Immature natural killer cell (primary cell): ENCODE measurements around the gene GDF10. TPM values are rescaled to one million over a fixed set of nuclear protein-coding genes. Genes with fewer than 3 reads are reported as not detected.
A peak's percentile ranks its signal among the peaks of the same experiment; 100 is the strongest.

ENCODE experiments used
- DNase-seq, 3 donors: peaks; one replicate each; pipeline ENCODE4 v3.0.0; 2022; ENCODE audit warnings: mixed read lengths in 1 of 3
- H3K27ac Mint-ChIP-seq, 6 donors: one replicate each; pipeline ENCODE4 v1.8.0; 2020; ENCODE audit warnings: mixed read lengths in 6 of 6, mild to moderate bottlenecking in 5 of 6, inconsistent platforms in 4 of 6, moderate library complexity in 3 of 6
- H3K27me3 Mint-ChIP-seq, 3 donors: one replicate each; pipeline ENCODE4 v1.8.0; 2020 to 2021; ENCODE audit warnings: low read depth in 3 of 3, mild to moderate bottlenecking in 3 of 3, mixed read lengths in 3 of 3, moderate library complexity in 3 of 3, inconsistent platforms in 1 of 3
- H3K36me3 Mint-ChIP-seq, 3 donors: one replicate each; pipeline ENCODE4 v1.8.0; 2020; ENCODE audit warnings: mixed read lengths in 3 of 3, inconsistent platforms in 2 of 3, mild to moderate bottlenecking in 2 of 3
- H3K4me1 Mint-ChIP-seq, 2 donors: one replicate each; pipeline ENCODE4 v1.8.0; 2020; ENCODE audit warnings: inconsistent platforms in 2 of 2, mild to moderate bottlenecking in 2 of 2, mixed read lengths in 2 of 2, moderate library complexity in 1 of 2
- H3K4me3 Mint-ChIP-seq, 5 donors: one replicate each; pipeline ENCODE4 v1.8.0; 2020; ENCODE audit warnings: mild to moderate bottlenecking in 5 of 5, mixed read lengths in 5 of 5, inconsistent platforms in 3 of 5, moderate library complexity in 3 of 5
- H3K9me3 Mint-ChIP-seq, 6 donors: one replicate each; pipeline ENCODE4 v1.8.0; 2020; ENCODE audit warnings: mild to moderate bottlenecking in 6 of 6, mixed read lengths in 6 of 6, inconsistent platforms in 4 of 6, moderate library complexity in 3 of 6
- polyA plus RNA-seq, 3 donors: library from polyadenylated mRNA; unstranded; fragments of 300-500 nt; fragmentation: Illumina TruSeq; gene quantifications; one replicate each; pipeline ENCODE4 v1.2.3, GENCODE V29; 2021

GDF10 gene
- polyA plus RNA-seq, 3 donors from 2014 or later, result not detected

DNA sequence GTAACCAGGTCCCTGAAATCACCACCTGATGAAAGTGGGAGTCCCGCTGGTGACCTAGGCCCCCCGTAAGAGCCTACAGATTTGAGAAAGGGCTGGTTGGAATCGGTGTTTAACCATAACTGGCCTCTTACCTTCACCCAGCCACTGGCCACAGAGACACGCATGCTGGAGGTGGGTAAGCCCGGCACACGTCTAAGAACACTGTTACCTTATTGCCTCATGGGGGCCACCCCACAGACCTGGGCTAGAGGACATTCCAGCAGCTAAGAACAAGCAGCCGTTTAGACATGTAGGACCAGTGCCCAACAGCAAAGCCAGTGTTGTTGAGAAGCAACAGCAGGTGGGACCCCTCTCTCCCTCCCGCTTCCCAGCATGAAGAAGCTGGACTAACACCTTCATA lies 19.8 kb downstream of the GDF10 start:
- Mint-ChIP-seq H3K4me1 (no peaks in the 10 kb centered on the region), H3K4me3 (no peak overlapping the region), H3K27ac (no peak overlapping the region), H3K36me3 (no peaks in the 10 kb centered on the region), H3K27me3 (peaks cover 0 to 5% (median 0%) of the 10 kb centered on the region in 3 donors), H3K9me3 (no peaks in the 10 kb centered on the region)
- no peak for DNase-seq

DNA sequence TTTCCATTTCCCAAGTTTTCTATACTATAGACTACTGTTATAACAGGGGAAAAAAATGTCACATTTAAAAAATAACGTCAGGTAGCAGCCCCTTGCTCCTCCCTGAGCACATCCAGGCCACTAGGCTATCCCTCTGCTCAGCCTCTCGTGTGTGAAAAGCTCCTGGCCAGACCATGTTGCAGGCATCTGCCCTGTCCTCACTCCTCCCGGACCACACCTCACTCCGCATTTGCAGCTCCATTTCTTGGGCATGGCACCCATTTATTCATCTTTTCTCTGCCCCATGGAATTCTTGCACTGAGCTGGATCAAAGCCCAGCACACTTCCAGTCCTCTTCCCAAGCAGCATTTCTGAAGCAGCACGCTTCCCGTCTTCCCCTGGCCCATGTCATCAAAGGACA lies 20.8 kb downstream of the GDF10 start:
- Mint-ChIP-seq H3K27me3 (peaks cover 0 to 5% (median 3%) of the 10 kb centered on the region in 3 donors), H3K4me1 (no peaks in the 10 kb centered on the region), H3K9me3 (no peaks in the 10 kb centered on the region), H3K27ac (no peak overlapping the region), H3K36me3 (no peaks in the 10 kb centered on the region), H3K4me3 (no peak overlapping the region)
- DNase-seq, result no peak

DNA sequence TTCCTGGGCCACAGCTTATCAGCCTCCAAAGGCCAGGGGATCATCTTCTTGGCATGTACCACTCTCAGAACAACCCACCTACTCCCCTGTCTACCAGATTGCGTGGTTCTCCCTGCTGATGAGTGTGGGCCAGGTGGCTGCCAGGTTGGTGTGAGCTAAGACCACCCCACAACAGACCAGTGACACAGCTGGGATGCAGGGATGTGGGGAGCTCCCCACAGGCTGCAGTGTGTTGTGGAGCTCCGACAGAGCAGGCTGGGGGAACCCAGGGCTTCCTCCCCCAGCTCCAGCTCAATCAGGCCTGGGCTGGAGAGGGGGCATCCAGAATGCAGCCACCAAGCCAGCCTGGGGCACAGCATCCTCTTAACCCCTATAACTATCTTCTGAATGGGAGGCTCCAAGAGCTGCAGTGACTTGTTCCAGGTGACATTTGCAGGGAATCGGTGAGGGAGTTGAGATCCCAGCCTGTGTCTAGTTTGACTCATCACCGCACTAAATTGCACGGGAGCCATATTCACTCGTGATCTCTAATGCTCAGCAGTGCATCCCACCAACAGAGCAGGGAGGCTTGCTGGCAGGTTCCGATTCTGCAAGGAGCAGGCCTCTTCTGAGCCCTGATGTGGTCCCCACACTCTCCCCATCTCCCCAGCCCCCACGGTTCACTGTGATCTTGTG lies 21.7 kb downstream of the GDF10 start:
- no peak for DNase-seq
- Mint-ChIP-seq H3K4me1 (no peaks in the 10 kb centered on the region), H3K9me3 (no peaks in the 10 kb centered on the region), H3K4me3 (no peak overlapping the region), H3K36me3 (no peaks in the 10 kb centered on the region), H3K27me3 (peaks cover 2 to 5% (median 3%) of the 10 kb centered on the region in 3 donors), H3K27ac (no peak overlapping the region)

DNA sequence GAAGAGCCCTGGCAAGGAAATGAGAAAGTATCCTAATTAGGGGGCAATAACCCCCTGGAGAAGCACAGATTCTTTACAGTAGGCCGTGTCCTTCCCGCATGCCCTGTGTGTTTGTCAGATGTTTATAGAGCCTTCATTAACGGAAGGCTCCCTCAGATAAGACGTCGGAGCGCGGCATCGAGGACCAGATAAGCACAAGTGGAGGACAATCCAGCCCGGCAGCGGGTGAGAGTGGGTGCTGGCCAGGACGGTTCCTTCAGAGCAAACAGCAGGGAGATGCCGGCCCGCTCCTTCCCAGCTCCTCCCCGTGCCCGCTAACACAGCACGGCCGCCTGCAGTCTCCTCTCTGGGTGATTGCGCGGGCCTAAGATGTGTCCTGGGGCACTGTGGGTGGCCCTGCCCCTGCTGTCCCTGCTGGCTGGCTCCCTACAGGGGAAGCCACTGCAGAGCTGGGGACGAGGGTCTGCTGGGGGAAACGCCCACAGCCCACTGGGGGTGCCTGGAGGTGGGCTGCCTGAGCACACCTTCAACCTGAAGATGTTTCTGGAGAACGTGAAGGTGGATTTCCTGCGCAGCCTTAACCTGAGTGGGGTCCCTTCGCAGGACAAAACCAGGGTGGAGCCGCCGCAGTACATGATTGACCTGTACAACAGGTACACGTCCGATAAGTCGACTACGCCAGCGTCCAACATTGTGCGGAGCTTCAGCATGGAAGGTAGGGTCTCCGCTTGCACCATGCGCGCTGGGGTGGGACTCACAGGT lies 22.5 kb downstream of the GDF10 start, which contains the start of gene GDF2:
Gene GDF2 (plus strand): TSS at position 155 of the 762 bp plus-strand sequence. CDS start 215 bp downstream, at position 370.
- Mint-ChIP-seq H3K9me3 (no peaks in the 10 kb centered on the region), H3K27ac (no peak within 1 kb of the TSS), H3K4me1 (no peaks in the 10 kb centered on the region), H3K36me3 (no peaks in the 10 kb centered on the region), H3K27me3 (peaks cover 2 to 3% (median 3%) of the 10 kb centered on the region in 3 donors), H3K4me3 (no peak within 1 kb of the TSS)
- no peak for DNase-seq

DNA sequence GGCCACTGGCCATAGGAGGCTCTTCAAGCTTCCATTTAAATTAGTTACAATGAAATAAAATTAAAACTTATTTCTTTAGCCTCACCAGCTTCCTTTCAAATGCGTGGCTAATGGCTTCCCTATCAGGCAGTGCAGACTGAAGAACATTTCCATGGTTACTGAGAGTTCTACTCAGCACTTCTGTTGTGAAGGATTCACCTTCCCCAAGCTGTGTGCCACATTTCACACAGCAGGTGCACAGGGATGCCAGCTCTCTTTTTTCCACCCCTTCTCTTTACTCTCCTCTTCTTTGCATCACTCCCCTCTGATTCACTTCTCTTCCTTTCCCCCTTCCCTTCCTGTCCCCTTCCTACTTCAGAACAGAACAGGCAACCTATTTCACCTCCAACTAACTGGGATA lies 23.1 kb downstream of the GDF10 start:
- H3K4me1 Mint-ChIP-seq, result no peaks in the 10 kb centered on the region
- no peaks in the 10 kb centered on the region for H3K9me3 Mint-ChIP-seq
- H3K27ac Mint-ChIP-seq, result no peak overlapping the region
- H3K27me3 Mint-ChIP-seq, result peaks cover 2 to 3% (median 3%) of the 10 kb centered on the region in 3 donors
- no peak for DNase-seq
- no peak overlapping the region for H3K4me3 Mint-ChIP-seq
- H3K36me3 Mint-ChIP-seq, result no peaks in the 10 kb centered on the region

DNA sequence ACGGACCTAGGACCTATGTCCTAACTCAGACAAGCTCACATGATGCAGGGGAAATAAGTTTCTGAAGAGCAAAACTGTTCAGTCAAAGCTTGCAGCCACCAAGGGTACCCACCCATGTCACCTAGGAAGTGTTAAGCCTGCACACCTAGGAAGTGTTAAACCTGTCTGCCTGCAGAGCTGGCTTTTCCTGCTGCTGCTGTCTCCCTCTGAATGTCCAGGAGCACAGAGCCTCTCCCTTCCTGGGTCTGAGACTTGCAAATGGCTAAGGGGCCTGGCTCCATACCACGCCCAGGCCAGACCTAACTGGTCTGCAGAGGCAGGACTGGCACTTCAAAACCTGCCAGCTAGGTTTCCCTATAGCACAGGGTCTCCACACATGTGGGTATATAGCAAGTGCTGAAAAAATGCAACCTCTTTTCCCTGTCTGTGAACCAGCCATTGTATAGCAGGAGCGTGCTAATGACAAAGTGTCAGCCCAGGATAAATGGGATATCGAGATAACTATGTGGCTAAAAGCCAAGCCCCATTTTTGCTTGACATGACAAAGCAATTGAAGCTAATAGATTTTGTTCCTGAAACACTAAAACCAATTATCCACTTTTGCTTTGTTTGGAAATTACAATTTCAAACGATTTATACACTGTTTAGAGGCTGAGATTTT lies 23.8 kb downstream of the GDF10 start:
- H3K27me3 Mint-ChIP-seq, result peaks cover 2 to 3% (median 3%) of the 10 kb centered on the region in 3 donors
- H3K4me1 Mint-ChIP-seq, result no peaks in the 10 kb centered on the region

DNA sequence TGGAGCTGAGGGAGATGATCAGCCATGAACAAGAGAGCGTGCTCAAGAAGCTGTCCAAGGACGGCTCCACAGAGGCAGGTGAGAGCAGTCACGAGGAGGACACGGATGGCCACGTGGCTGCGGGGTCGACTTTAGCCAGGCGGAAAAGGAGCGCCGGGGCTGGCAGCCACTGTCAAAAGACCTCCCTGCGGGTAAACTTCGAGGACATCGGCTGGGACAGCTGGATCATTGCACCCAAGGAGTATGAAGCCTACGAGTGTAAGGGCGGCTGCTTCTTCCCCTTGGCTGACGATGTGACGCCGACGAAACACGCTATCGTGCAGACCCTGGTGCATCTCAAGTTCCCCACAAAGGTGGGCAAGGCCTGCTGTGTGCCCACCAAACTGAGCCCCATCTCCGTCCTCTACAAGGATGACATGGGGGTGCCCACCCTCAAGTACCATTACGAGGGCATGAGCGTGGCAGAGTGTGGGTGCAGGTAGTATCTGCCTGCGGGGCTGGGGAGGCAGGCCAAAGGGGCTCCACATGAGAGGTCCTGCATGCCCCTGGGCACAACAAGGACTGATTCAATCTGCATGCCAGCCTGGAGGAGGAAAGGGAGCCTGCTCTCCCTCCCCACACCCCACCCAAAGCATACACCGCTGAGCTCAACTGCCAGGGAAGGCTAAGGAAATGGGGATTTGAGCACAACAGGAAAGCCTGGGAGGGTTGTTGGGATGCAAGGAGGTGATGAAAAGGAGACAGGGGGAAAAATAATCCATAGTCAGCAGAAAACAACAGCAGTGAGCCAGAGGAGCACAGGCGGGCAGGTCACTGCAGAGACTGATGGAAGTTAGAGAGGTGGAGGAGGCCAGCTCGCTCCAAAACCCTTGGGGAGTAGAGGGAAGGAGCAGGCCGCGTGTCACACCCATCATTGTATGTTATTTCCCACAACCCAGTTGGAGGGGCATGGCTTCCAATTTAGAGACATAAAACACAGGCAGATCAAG lies 25.6 kb downstream of the GDF10 start:
- Mint-ChIP-seq H3K27ac (peak overlapping the region in 1 of 6 donors; percentile 28), H3K4me1 (no peaks in the 10 kb centered on the region), H3K9me3 (no peaks in the 10 kb centered on the region), H3K36me3 (no peaks in the 10 kb centered on the region), H3K4me3 (no peak overlapping the region), H3K27me3 (peaks cover 2 to 3% (median 3%) of the 10 kb centered on the region in 3 donors)
- DNase-seq, result no peak

More for the DNA sequence above, 23.8 kb downstream of the GDF10 start:
- no peaks in the 10 kb centered on the region for H3K9me3 Mint-ChIP-seq
- no peaks in the 10 kb centered on the region for H3K36me3 Mint-ChIP-seq
- no peak for DNase-seq
- no peak overlapping the region for H3K4me3 Mint-ChIP-seq
- H3K27ac Mint-ChIP-seq, result no peak overlapping the region

DNA sequence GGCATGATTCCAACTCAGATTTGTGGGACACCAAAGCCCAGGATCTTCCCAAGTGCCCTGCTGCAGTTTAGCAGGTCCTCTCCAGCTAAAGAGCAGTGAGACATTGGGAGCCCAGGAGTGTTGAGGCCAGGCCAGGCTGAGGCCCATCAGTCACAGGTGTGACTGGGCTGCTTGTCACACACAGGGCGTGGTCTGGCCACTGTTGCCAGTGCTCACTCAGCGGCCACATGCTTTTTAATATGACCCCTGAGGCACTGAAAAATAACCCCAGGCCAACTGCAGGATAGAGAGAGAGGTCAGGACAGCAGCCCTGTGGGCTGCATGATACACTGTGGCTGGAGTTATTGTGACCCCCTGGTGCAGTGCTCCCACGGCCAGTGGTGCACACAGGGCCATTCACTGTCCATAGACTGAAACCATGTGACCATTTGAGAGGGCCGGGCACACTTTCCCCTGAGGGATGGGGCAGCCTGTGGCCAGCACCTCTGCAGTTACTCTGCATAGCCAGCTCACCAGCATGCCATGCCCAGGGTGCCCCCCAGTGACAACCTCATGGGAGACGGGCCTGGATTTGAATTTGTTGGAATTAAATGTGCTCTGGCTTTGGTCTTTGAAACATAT lies 26.4 kb downstream of the GDF10 start:
- Mint-ChIP-seq H3K4me1 (no peaks in the 10 kb centered on the region), H3K9me3 (no peaks in the 10 kb centered on the region), H3K4me3 (no peak overlapping the region), H3K27ac (no peak overlapping the region), H3K36me3 (no peaks in the 10 kb centered on the region), H3K27me3 (peaks cover 0 to 5% (median 2%) of the 10 kb centered on the region in 3 donors)
- DNase-seq, result no peak

DNA sequence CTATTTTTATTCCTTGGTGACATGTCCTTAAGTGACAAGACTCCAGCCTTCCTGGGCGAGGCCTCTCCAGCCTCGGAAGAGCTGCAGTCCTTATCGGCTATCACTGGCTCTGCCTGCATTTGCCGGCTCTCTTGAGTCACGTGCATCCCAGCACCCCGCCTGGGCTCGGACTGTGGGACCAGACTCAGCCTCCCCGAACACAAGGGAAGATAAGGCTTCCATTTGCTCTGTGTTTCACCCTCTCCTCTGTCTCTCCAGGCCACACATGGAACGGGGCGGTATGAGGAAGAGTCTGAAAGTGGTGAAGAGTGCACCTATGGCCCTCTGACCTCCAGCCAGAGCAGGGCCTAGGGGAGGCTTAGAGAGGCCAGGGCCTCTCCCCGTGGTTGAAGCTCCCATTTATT lies 26.9 kb downstream of the GDF10 start:
- H3K36me3 Mint-ChIP-seq, result no peaks in the 10 kb centered on the region
- no peaks in the 10 kb centered on the region for H3K4me1 Mint-ChIP-seq
- no peaks in the 10 kb centered on the region for H3K9me3 Mint-ChIP-seq
- H3K27me3 Mint-ChIP-seq, result peaks cover 0 to 5% (median 2%) of the 10 kb centered on the region in 3 donors
- DNase-seq, result no peak
- no peak overlapping the region for H3K4me3 Mint-ChIP-seq
- no peak overlapping the region for H3K27ac Mint-ChIP-seq

DNA sequence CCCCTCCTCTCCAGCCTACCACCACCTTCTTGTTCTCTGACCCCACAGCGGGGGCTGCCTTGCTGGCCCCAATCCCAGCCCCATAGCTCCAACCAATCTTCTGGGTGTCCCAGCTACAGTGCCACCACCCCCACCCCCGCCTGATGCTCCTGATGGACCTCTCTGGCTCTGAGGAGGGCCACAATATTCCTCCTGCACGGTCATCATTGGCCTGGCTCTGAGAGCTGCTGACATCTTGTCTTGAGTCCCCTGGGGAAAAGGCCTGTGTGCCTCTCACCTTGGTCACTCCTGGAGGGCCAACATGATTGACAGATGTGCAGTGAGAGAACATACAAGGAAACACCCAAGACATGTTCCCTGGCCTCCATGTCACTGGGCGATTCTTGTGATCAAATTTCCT lies 29.9 kb downstream of the GDF10 start:
- no peak overlapping the region for H3K4me3 Mint-ChIP-seq
- H3K9me3 Mint-ChIP-seq, result no peaks in the 10 kb centered on the region
- no peaks in the 10 kb centered on the region for H3K4me1 Mint-ChIP-seq
- H3K27ac Mint-ChIP-seq, result no peak overlapping the region
- DNase-seq, result no peak
- H3K36me3 Mint-ChIP-seq, result no peaks in the 10 kb centered on the region
- peaks cover 0 to 5% (median 2%) of the 10 kb centered on the region in 3 donors for H3K27me3 Mint-ChIP-seq

DNA sequence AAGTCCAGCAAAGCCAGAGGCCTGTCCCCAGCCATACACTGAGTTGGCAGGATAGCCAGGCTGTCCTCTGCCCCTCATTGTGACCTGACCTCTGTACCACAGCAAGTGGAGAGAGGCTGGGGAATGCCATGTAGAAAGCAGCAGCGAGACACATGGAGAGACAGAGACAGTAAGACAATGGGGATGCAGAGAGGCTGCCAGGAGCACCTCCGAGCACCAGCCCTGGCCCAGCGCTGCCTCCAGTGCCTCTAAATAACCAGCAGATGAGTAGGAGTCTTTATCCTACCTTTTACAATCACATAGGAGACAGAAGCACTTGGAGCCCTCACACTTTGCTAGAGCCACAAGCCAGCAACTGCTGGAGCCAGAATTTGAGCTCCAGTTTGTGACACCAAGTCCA lies 30.4 kb downstream of the GDF10 start:
- H3K4me3 Mint-ChIP-seq, result no peak overlapping the region
- DNase-seq, result no peak
- H3K27me3 Mint-ChIP-seq, result peaks cover 0 to 2% (median 2%) of the 10 kb centered on the region in 3 donors
- H3K9me3 Mint-ChIP-seq, result no peaks in the 10 kb centered on the region
- no peak overlapping the region for H3K27ac Mint-ChIP-seq
- no peaks in the 10 kb centered on the region for H3K36me3 Mint-ChIP-seq
- H3K4me1 Mint-ChIP-seq, result no peaks in the 10 kb centered on the region

DNA sequence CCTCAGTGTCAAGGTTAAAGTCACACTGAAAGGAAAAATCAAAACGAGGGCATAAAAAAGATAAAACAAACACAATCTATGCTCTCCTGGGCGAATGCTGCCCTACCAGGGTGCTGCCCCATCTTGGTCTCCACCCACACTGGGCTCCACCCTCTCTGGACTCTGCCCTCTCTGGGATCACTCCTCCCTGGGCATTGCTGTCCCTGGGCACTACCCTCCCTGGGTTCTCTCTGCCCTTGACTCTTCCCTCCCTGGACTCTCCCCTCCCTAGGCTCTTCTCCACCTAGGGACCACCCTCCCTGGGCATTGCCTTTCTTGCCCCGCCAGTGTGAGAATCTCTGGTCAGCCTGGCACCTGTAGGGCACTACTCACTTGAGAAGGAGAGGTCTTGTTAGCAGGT lies 30.8 kb downstream of the GDF10 start:
- Mint-ChIP-seq H3K4me3 (no peak overlapping the region), H3K9me3 (no peaks in the 10 kb centered on the region), H3K4me1 (no peaks in the 10 kb centered on the region), H3K36me3 (no peaks in the 10 kb centered on the region), H3K27me3 (peaks cover 0 to 2% (median 2%) of the 10 kb centered on the region in 3 donors), H3K27ac (no peak overlapping the region)
- no peak for DNase-seq

DNA sequence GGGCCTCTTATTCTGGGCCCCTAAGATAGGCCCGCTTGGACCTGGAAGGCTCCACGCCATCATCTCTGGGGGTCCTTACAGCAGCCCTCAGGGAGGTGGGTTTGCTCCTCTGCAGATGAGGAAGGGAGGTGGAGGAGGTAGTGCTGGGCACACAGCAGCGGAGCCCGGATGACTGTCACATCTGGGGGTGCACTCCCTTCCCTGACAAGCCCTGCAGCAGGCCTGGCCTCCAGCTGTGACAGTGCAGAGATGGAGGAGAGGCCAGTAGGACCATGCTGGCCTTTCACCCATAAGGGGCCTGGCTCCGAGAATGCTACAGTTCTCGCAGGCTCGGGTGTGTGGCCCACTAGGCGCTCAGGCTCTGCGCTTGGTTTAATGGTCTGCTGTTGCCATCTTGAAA lies 31.5 kb downstream of the GDF10 start:
- Mint-ChIP-seq H3K4me1 (no peaks in the 10 kb centered on the region), H3K27ac (no peak overlapping the region), H3K9me3 (no peaks in the 10 kb centered on the region), H3K27me3 (peaks cover 0 to 4% (median 2%) of the 10 kb centered on the region in 3 donors), H3K36me3 (no peaks in the 10 kb centered on the region), H3K4me3 (no peak overlapping the region)
- DNase-seq, result no peak
